HEK293T (cell line): ENCODE data around the gene PP2D1.
A peak's percentile ranks its signal among the peaks of the same experiment; 100 is the strongest.

Experiments
- ARNT ChIP-seq: fragments of 450-650 bp; IDR thresholded peaks from 2 replicates; pipeline ENCODE4 v1.6.1; 2017; ENCODE audit warnings: mild to moderate bottlenecking
- BHLHE40 ChIP-seq: fragments of 450-650 bp; IDR thresholded peaks from 2 replicates; pipeline ENCODE4 v1.6.1; 2016; ENCODE audit warnings: mild to moderate bottlenecking, moderate library complexity, borderline replicate concordance
- ELF4 ChIP-seq: fragments of 450-650 bp; IDR thresholded peaks from 2 replicates; pipeline ENCODE4 v1.6.1; 2017; ENCODE audit warnings: antibody characterized with exemption
- FOXA1 ChIP-seq: fragments of 450-650 bp; IDR thresholded peaks from 2 replicates; pipeline ENCODE4 v1.6.1; 2016; ENCODE audit warnings: mild to moderate bottlenecking
- FOXK2 ChIP-seq: fragments of 450-650 bp; IDR thresholded peaks from 2 replicates; pipeline ENCODE4 v1.6.1; 2016; ENCODE audit warnings: mild to moderate bottlenecking
- FOXM1 ChIP-seq: fragments of 450-650 bp; IDR thresholded peaks from 2 replicates; pipeline ENCODE4 v1.6.1; 2017; ENCODE audit warnings: mild to moderate bottlenecking, borderline replicate concordance
- HDGF ChIP-seq: fragments of 450-650 bp; IDR thresholded peaks from 2 replicates; pipeline ENCODE4 v1.6.1; 2017; ENCODE audit warnings: antibody characterized with exemption, borderline replicate concordance
- LEF1 ChIP-seq: fragments of 450-650 bp; IDR thresholded peaks from 2 replicates; pipeline ENCODE4 v1.6.1; 2017; ENCODE audit warnings: mild to moderate bottlenecking, borderline replicate concordance
- PKNOX1 ChIP-seq: fragments of 450-650 bp; IDR thresholded peaks from 2 replicates; pipeline ENCODE4 v1.6.1; 2016
- SP1 ChIP-seq: fragments of 450-650 bp; IDR thresholded peaks from 2 replicates; pipeline ENCODE4 v1.6.1; 2017
- SUZ12 ChIP-seq: fragments of 450-650 bp; IDR thresholded peaks from 2 replicates; pipeline ENCODE4 v1.6.1; 2016; ENCODE audit warnings: mild to moderate bottlenecking
- TARDBP ChIP-seq: fragments of 450-650 bp; IDR thresholded peaks from 2 replicates; pipeline ENCODE4 v1.6.1; 2016
- ZNF384 ChIP-seq: fragments of 450-650 bp; IDR thresholded peaks from 2 replicates; pipeline ENCODE4 v1.6.1; 2016

DNA sequence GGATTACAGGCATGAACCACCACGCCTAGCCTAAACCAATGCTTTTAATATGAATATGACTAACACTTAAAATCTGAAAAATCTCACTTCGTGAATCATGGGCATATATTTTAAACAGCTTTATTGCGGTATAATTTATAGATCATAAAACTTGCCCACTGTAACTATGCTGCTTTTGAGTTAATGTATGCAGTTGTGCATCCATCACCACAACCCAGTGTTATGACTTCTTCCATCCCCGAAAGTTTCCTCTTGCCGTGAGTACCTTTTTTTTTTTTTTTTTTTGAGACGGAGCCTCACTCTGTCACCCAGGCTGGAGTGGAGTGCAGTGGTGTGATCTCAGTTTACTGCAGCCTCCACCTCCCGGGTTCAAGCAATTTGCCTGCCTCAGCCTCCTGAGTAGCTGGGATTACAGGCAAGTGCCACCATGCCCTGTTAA, 35.3 kb upstream of the PP2D1 start:
- no peak for TF ChIP-seq BHLHE40
- no peak for TF ChIP-seq FOXK2
- TF ChIP-seq SUZ12: no peak
- TF ChIP-seq SP1: no peak
- no peak for TF ChIP-seq FOXM1
- no peak for TF ChIP-seq HDGF
- no peak for TF ChIP-seq FOXA1
- peak; percentile 64 for TF ChIP-seq PKNOX1
- TF ChIP-seq TARDBP: no peak
- TF ChIP-seq ELF4: no peak
- TF ChIP-seq ZNF384: peak; percentile 90
- no peak for TF ChIP-seq LEF1
- no peak for TF ChIP-seq ARNT
